CD4-positive, alpha-beta T cell treated with Interferon gamma for 1 hour (primary cell): ENCODE measurements around the gene HHIP.

Experiments
- DNase-seq: peaks from one replicate; pipeline ENCODE4 v3.0.0-alpha.2; 2020

Gene HHIP

DNA sequence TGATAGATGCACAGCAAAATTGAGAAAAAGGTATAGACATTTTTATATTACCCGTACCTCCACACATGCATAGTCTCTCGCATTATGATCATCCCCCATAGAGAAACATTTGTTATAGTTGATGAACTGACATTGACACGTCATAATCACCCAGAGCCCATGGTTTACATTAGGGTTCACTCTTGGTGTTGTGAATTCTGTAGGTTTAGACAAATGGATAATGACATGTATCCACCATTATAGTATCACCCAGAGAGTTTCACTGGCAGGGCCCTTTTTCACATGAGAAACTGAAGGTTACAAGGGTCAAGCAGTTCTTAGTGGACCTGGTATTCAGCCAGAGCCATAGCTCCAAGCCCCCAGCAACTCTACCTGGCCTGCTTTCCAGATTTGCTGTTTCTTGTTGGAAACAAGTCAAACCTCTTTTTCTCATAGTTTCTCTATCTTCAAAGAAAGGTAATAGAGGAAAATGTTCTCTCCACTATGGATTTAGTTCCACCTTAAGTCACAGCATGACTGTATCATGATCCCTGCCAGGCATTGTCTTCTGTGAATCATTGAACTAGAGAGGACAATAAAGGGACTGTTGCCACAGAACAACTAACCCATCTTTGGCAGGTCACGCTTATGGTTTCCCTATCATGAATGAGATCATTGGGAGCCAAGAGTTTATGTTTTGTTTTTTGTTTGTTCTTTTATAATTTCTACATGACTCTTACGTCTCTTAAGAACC is 64.0 kb downstream of the HHIP start:
- no peak for DNase-seq

DNA sequence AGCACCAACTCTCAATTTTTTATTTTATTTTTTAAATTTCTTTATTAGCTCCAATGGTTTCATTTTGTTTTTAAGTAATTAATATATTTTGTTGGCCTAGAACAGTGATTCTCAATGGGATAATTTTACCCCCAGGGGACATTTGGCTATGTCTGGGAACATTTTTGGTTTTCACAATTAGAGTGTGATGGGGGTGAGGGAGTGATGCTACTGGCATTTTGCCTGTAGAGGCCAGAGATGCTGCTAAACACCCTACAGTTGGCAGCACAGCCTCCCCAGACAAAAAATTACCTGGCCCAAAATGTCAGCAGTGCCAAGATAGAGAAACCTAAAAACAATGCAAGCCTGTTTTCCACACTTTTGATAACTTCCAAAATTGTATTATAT is 64.6 kb downstream of the HHIP start:
- DNase-seq: no peak

DNA sequence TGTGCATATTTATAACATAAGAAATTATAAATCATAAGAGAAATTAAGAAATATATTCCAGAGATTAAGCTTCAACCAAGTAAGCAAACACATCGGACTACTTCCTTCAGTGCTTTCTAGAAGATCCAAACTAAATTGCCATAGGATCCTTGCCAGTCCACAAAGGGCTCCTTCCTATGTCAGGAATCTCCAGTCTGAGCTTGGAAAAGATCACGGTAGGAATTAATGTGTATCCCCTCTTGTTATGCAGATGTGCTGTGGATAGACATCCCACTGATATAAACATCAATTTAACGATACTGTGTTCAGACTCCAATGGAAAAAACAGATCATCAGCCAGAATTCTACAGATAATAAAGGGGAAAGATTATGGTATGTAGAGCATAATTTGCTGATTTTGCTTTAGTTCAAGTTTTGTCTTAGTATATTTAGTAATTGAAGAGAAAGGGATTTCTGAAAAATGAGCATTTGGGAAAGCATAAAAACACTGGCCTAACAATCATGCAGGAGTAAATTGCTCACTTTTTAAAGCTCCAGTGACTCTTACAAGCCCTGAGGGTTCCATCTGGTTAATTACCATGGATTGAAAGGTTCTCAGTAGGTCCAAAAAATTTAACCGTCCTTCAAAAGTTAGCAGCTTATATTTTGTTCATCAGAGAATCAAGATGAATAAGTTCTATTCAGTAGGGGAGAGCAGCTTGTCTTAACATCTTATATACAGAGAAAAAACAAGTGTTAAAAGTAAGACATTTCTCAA is 65.9 kb downstream of the HHIP start:
- no peak for DNase-seq

DNA sequence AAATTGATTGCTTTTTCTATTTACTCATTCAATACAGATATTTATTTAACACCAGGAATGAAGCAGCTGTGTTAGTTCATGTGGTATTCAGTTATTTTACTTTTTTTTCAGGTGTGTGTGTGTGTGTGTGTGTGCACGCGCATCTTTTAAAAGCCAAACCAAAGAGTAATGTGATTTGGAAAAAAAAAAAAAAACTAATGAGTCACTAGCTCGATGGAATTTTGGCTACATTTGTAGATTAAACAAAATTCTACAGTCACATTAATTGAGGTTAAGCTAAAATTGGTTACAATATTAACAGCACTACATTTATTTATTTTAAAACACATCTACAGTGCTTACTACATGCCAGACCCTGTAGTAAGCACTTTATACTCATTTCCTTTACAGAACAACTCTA is 66.8 kb downstream of the HHIP start:
- DNase-seq: no peak

DNA sequence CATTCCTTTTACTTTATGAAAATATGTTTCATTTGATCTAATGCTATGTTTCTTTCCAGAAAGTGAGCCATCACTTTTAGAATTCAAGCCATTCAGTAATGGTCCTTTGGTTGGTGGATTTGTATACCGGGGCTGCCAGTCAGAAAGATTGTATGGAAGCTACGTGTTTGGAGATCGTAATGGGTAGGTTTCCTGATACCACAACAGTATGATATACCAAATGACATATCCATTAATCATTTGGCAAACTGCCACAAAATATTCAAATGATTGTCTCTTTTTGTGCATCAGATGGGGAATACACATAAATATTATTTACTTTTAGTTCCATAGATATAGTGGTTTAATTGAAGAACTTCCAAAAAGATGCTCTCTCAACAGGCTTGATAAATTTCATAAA is 68.2 kb downstream of the HHIP start:
- DNase-seq: no peak

DNA sequence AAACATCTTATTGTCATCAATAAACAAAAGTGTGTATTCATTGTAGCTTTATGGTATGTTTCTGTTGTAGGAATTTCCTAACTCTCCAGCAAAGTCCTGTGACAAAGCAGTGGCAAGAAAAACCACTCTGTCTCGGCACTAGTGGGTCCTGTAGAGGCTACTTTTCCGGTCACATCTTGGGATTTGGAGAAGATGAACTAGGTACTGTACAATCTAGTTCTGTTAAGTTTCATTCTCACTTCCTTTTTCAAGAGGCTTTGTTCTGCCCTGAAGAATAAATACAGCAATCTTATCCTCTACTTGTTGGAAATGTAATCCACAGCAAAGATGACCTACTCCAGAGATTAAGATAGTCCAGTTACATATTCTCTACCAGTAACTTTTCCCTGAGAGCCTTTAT is 69.3 kb downstream of the HHIP start:
- no peak for DNase-seq

DNA sequence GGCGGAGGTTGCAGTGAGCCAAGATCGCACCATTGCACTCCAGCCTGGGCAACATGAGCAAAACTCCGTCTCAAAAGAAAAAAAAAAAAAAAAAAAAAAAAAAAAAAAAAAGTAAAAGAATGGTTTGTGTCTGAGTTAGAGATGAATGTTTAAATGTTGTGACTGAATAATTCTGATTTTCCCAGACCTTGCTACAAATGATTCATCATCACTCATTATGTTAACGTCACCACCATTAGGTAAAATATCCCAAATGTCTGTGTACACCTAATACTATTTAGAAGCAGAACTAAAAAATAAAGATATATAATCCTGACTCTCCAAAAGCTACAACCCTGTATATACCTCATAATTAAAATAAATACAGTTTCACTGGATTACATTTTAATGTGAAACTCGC is 70.8 kb downstream of the HHIP start:
- no peak for DNase-seq

DNA sequence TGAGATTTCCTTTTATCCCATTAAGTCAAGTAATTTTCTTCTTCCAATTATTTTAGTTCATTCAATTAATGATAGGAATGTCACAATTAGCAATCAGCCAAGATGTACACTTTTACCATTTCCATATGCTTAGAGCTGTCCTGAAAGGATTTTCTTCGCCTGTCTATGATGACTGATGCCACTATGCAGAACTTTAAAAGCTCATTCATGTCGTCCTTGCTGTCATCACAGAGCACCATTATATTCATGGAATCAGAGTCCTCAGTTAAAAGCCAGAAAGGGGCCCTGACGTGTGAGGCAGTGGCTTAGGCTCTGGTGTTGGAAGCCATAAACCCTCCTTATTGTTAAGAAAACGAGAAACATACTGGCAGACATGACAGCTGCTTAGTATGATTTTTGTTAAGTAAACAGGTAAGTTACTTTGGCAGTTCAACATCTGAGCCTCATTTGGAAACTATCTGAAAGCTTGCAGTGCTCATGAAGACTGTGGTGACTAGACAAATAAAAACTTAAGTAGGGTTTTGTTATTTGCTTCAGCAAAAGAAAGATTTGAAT is 73.1 kb downstream of the HHIP start:
- no peak for DNase-seq

DNA sequence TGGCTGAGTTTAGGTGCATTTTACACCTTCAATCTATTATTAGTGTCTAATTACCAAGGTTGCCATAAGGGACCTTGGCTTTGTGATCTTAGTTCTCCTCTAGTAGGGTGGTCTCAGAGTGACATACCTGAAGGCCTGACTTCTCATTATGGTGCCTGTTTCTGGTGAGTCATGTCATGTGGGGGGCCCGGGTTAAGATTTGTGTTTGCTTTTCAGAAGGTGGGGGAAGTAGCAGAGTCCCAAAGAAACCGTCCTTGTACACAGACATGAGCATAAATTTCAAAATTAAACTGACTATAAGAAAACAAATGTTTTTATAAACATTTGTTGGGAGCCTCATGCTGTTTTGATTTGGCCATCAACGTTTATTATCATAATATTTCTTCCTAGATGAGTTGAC is 74.5 kb downstream of the HHIP start:
- no peak for DNase-seq

DNA sequence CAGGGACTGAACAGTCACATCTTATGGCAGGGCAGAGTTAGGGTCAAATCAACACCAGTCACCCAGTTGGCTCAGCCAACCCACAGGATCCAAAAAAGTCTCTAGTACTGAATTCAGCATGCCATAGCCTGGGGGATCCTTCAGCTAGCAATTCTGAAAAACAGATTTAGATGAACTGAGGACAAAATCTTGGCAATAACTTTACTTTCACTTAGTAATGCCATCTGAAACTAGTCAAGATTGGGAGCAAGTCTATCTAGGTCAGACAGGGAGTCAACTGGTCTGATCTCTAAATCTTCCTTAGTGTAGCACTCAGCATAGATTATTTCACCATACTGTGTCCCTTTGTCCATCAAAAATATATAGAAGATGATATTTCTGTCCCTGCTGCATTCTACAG is 76.0 kb downstream of the HHIP start:
- DNase-seq: no peak

DNA sequence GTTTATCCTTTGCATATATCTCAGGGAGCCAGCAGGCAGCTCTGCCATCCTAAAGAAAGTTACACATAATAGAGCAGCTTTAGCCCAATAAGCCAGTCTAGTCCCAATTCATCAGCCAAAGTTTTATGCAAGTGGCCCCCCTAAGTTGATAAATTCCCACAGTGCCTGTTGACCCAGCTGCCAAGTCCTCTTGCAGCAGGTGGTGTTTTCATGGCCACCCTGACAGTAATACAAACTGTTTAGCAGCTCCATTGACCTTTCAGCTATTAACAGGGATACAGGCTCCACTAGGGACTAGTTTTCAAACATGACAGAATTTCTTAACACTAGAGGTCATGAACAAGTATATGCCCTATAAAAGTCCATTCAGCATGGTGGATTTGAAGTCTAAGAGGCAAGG is 77.5 kb downstream of the HHIP start:
- DNase-seq: no peak

DNA sequence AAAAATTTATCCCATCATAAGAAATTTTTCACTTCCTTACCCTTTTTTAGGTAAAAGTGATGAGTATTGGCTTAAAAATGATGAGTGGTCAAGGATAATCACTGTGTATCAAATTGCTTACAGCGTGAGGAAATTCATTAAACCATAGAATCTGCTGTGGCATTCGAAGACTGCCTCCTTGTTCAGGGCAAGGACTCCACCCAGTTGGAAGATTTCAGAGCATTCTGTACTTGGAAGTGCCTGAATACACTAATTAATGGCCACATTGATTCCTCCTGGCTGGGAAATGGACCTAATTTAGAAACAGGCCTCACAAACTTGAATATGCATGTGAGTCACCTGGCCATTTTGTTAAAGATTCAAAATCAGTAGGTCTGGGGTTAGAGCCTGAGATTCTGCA is 83.2 kb downstream of the HHIP start:
- DNase-seq: no peak

DNA sequence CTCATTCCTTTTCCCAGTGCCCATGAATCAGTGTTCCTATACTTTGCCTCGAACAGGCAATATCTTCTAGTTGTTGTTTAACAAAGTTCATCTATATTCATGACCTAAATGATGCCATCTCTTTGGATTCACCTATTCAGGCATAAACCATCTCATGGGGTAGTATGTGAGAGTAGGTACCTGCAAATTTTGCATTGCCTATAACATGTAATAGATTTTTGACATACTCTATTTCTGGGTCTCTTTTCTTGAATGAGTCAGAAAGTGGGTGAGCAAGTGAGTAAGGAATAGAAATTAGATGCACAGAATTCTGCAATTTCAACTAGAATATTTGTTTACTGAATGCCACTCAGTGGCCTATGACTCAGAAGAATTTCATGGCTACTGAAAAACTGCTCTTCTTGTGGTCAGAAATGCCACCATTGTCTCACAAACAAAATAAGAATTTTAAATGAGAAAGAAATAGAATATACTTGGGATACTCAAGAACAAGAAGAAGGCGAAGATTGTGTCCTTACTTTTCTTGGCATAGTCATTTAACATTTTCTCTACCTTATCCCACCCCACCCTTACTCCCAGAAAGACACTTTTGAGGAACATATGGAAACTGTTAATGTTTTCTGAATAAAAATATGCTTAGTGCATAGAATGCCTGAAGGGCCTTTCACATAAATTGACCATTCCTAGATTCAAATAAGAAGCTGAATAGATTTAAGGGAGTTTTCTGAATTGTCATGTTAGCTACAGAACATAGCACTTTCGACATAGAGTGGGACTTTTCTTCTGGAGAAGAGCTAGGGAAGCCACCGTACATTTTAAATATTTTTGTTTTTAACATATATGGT is 86.8 kb downstream of the HHIP start:
- DNase-seq: no peak

DNA sequence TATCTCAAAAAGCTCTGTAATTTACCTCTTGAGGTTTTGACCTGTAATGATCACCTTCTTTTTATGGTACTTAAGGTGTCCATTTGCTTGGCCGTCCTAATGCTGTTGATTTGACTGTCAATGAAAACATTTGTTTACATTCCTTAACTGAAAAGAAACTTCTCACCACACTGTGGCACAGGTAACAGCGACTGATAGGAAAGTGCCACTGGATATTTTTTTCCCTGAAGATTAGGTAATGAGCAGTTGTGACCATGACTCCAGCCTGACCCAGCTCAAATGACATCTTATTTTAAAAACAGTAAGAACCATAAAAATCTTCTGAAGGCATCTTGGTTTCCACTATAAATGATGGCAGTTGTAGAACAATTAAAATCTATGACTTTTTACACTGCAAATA is 87.6 kb downstream of the HHIP start:
- DNase-seq: no peak

DNA sequence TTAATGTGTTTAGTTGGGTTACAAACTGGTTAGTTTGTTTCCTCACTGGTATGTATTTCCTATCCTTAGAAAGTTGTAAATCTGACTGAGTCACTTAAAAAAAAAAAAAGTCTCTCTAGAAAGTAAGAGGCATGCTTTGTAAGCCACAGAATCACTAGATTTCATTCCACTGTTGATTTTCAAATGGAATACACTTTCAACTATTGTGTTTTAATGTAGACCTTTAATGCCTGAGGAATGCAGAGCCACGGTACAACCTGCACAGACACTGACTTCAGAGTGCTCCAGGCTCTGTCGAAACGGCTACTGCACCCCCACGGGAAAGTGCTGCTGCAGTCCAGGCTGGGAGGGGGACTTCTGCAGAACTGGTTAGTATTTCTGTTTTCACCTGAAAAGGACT is 88.6 kb downstream of the HHIP start:
- DNase-seq: no peak

DNA sequence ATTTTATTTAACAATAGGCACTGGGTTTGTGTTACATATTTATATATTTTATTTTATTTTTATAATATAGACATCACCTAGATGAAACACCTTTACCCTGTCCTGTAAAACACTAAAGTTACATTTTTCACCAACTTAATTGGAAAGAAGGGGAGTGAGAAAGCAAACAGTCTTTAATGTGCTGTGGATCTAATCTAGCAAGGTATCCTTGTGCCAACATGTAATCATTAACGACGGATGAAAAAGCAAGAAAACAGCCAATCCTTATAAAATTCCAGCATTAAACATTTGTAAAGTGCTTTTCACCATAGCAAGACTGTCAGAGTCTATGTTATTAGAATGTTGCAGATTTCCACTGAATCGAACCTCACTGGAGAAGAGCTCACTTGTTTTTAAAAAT is 92.7 kb downstream of the HHIP start:
- DNase-seq: no peak

DNA sequence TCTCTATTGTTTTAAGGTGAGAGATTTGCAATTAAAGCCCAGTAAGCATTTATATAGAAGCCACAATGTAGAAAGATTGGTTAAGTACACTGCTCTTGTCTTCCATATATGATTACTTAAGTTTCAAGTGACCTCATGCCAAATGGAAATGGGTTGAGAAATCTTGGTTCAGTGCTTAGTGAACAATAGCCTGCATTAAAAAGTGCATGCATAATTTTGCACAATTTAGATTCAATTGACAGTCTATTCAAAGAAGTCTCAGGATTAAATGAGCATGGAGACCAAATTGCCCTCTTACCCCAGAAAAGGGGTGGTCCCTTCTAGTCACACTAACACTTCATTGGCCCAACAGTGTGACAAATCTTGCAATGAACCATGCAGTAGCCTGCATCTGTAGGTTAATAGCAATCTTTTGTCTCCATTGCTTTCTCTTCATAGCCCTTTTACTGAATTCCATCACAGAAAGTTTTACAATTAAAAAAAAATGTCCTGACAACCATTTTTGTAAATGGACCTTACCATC is 93.6 kb downstream of the HHIP start:
- no peak for DNase-seq

DNA sequence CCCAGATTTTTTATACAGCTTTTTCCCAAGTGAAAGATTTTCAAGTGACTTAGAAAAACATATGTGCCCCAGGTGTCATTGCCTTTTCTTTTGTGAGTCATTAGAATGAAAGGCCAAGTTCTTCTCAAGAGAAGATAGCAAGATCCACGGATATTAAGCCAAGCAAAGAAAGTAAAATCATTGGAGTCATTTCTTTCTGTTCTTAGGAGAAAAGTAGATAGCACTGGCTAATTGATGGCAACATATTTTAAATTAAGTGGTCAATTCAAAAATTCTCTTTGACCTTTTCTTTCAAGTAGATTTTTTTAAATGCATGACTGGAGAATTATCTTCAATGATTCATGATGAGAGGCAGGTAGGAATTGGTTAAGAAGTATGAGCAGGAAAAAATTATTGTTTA is 94.4 kb downstream of the HHIP start:
- DNase-seq: no peak

DNA sequence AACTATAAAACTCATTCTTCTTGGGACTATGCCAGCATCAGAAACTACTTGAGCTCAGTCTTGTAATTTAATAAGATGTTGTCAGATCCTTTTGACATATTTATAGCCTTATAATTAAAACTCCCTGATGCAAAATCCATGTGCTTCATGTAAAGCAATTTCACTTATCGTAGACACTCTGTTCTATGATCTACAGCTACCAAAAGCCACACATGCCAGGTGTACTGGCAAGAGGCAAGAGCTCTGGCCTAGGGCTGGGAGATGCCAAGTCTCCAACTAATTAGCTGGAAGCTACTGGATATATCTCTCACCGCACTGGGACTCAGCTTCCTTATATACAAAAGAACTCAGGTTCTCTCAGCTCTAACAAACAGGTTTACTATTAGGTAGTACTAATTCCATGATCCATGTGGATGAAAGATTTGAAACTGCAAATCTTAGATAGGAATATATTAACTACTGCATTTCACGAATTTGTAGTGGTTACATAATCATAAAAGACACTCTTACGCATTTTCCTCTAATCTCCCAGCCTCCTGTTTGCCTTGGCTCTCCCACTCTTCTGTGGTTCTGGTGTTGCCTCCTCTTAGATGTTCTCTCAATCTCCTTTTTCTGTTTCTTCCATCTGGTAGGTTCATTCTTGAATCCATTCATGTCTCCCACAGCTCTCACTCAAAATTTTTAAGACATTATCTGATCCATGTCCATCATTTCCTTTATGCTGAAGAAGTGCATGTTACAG is 103.0 kb downstream of the HHIP start:
- no peak for DNase-seq

DNA sequence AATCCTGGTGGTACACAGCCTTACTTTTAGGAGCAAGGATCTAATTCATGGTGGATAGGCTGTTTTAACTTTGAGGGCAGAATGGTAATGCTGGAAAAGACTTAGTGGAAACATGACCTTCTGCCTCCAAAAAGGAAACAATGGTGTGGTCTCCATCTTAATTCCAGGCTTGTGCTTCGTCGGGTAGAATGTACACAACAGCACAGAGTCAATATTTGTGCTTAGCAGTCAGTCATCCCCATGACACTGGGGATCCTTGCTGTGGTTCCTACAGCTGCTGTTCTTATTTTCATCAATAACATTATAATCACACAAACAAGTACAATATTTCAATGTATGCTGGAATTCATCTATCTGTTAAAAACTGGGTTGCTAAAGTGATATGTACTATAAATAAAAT is 104.4 kb downstream of the HHIP start:
- DNase-seq: no peak

DNA sequence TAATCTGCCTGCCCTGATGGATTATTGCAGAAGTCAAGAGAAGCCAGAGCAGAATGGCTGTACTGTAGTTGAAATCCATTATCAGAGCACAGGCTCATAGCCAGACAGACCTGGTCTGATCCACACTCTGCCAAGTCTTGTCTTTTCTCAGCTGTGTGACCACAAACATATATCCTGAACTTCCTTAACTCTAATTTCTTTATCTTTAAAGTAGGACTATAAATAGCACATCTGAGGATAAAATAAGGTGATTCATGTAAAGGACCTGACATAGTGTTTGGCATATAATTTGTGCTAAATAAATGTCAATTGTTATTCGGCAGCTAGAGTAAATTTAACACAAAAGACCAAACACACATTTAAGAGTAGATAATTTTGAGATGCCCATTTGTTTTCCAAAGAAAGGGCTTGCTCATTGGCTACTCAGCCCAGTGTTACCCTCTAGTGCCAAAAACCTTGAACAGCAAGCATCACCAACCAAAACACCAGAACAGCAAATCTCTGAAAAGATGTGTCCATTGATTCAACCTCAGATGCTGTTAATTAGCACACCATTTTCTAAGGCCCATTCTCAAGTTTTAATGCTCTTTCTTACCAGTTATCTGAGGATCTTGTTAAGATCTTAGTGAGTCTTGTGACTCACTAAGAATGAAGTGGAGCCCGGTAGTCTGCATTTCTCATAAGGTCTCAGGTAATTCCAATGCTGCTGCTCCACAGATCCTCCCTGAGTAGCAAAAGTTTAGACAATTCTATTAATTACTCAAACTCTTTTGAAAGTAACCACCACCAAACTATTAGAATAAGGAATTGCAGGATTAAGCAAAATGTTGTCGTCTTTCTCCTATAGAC is 108.8 kb downstream of the HHIP start:
- DNase-seq: no peak

DNA sequence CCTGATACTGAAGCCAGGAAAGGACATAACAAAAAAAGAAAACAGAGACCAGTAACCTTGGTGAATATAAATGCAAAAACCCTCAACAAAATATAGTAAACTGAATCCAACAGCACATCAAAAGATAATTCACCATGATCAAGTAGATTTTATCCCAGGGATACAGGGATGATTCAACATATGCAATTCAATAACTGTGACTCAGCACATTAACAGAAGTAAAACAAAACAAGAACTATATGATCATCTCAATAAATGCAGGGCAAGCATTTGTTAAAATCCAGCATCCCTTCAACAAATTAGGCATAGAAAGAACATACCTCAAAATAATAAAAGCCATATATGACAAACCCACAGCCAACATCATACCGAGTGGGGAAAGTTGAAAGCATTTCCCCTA is 112.0 kb downstream of the HHIP start:
- no peak for DNase-seq
